Measurements from ENCODE around the gene FBXL13. TPM values are rescaled to one million over a fixed set of nuclear protein-coding genes. Genes with fewer than 3 reads are reported as not detected.
"Not testable (repeated sequence)": the region's sequence is repeated elsewhere in the genome, so short reads cannot be mapped to it uniquely, and the experiment has no call there.

Gene FBXL13
- total and polyA plus RNA-seq, 4 experiments from 2014 or later, result 0.10 to 2.2 (median 0.49) TPM; not detected in 1

GRCh38 chr7:102985176-102985783 lies 89.3 kb downstream of the FBXL13 start:
- no peaks in the 10 kb centered on the region for H3K36me3 Mint-ChIP-seq
- ChIA-PET CTCF (ENCODE audit: partially characterized antibody) (no interaction called here), POLR2A (ENCODE audit: partially characterized antibody) (no interaction called here)
- Histone ChIP-seq H3K27ac (ENCODE audit: low read depth, low read length) (no peak overlapping the region), H3K4me3 (ENCODE audit: low read length in 2 of 2) (no peak overlapping the region), H3K9me3 (ENCODE audit: control insufficient read depth in 1 of 2, low read length in 2 of 2) (no peaks in the 10 kb centered on the region), H3K27me3 (ENCODE audit: insufficient read depth, low read length) (no peaks in the 10 kb centered on the region), H3K36me3 (ENCODE audit: insufficient read depth, low read length) (no peaks in the 10 kb centered on the region), H3K4me1 (ENCODE audit: insufficient read depth, low read length) (no peaks in the 10 kb centered on the region)
- peaks cover 0 to 1% of the 10 kb centered on the region in 2 donors for H3K27me3 Mint-ChIP-seq
- no peaks in the 10 kb centered on the region for H3K9me3 Mint-ChIP-seq
- DNase-seq, result no peak
- H3K27ac Mint-ChIP-seq, result no peak overlapping the region
- no peak overlapping the region for H3K4me3 Mint-ChIP-seq
- no peaks in the 10 kb centered on the region for H3K4me1 Mint-ChIP-seq
- intact Hi-C loops (cut with micrococcal nuclease), result no loop called here

- Mint-ChIP-seq H3K27me3 (peaks cover 0 to 1% of the 10 kb centered on the region in 2 donors), H3K27ac (no peak overlapping the region), H3K9me3 (no peaks in the 10 kb centered on the region), H3K4me3 (no peak overlapping the region), H3K4me1 (no peaks in the 10 kb centered on the region), H3K36me3 (no peaks in the 10 kb centered on the region)
- H3K9me3 ChIP-seq (ENCODE audit: control insufficient read depth in 1 of 2, low read length in 2 of 2), result no peaks in the 10 kb centered on the region
- intact Hi-C loops (cut with micrococcal nuclease), result no loop called here
- ChIA-PET CTCF (ENCODE audit: partially characterized antibody) (no interaction called here), POLR2A (ENCODE audit: partially characterized antibody) (no interaction called here)
- H3K4me1 ChIP-seq (ENCODE audit: insufficient read depth, low read length), result no peaks in the 10 kb centered on the region
- no peaks in the 10 kb centered on the region for H3K36me3 ChIP-seq (ENCODE audit: insufficient read depth, low read length)
- no peak overlapping the region for H3K4me3 ChIP-seq (ENCODE audit: low read length in 2 of 2)
- H3K27me3 ChIP-seq (ENCODE audit: insufficient read depth, low read length), result no peaks in the 10 kb centered on the region
- DNase-seq, result no peak
- no peak overlapping the region for H3K27ac ChIP-seq (ENCODE audit: low read depth, low read length)
Measured at GRCh38 chr7:102983602-102984001, 91.0 kb downstream of the FBXL13 start.

DNA sequence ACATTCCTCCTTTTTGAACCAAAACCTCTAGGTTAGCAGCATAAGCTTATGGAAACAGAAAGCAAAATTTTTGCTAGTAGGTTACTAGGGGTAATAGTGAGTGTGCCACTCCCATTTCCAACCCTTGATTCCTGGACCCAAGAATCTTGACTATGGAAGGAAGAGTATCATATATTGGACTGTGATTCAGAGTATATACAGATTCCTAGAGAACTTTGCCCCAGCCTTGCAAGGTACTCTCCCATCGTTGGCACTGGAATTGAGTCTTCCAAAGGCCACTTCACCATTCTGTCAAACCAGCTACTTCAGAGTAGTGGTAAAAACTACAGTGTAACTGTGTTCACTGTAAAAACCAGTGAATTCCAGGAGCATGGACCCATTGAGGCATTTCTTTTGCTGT lies 92.4 kb downstream of the FBXL13 start:
- Mint-ChIP-seq H3K27me3 (peaks cover 0 to 1% of the 10 kb centered on the region in 2 donors), H3K4me1 (no peaks in the 10 kb centered on the region), H3K27ac (no peak overlapping the region), H3K36me3 (no peaks in the 10 kb centered on the region), H3K4me3 (no peak overlapping the region), H3K9me3 (no peaks in the 10 kb centered on the region)
- intact Hi-C loops (cut with micrococcal nuclease), result no loop called here
- no peaks in the 10 kb centered on the region for H3K27me3 ChIP-seq (ENCODE audit: insufficient read depth, low read length)
- no peaks in the 10 kb centered on the region for H3K36me3 ChIP-seq (ENCODE audit: insufficient read depth, low read length)
- no peak for DNase-seq
- CTCF ChIA-PET (ENCODE audit: partially characterized antibody), result no interaction called here
- no peak overlapping the region for H3K4me3 ChIP-seq (ENCODE audit: low read length in 2 of 2)
- no peaks in the 10 kb centered on the region for H3K4me1 ChIP-seq (ENCODE audit: insufficient read depth, low read length)
- no peak overlapping the region for H3K27ac ChIP-seq (ENCODE audit: low read depth, low read length)
- no peaks in the 10 kb centered on the region for H3K9me3 ChIP-seq (ENCODE audit: control insufficient read depth in 1 of 2, low read length in 2 of 2)
- POLR2A ChIA-PET (ENCODE audit: partially characterized antibody), result no interaction called here

DNA sequence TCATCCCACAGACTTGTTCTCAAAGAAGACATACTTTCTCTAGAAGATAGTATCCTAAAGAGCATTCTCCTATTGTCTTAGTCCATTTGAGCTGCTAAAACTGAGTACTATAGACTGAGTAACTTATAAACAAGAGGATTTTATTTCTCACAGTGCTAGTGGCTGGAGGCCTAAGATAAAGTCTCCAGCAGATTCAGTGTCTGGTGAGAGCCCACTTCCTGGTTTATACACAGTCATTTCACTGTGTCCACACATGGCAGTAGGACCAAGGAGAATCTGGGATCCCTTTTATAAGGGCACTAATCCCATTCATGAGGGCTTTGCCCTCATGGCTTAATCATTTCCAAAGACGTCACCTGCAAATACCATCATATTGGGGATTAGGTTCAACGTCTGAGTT lies 93.1 kb downstream of the FBXL13 start:
- H3K36me3 Mint-ChIP-seq, result no peaks in the 10 kb centered on the region
- CTCF ChIA-PET (ENCODE audit: partially characterized antibody), result no interaction called here
- intact Hi-C loops (cut with micrococcal nuclease), result no loop called here

DNA sequence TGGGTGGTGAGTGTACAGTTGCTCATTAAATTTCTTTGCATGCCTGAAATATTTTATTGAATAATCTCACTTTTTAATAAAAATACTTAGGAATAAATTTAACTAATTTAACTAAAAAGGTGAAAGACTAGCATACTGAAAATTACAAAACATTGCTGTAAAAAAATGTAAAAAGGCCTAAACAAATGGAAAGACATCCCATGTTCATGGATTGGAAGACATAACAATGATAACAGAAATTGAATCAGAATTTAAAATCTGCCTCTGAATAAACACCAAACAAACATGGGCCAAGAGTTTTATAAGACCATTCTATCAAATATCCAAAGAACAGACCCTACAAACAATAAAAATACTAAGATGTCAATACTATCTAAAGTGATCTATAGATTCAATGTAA lies 94.9 kb downstream of the FBXL13 start:
- no peaks in the 10 kb centered on the region for H3K4me1 ChIP-seq (ENCODE audit: insufficient read depth, low read length)
- Mint-ChIP-seq H3K4me3 (no peak overlapping the region), H3K27me3 (peaks cover 2 to 4% of the 10 kb centered on the region in 2 donors), H3K4me1 (no peaks in the 10 kb centered on the region), H3K27ac (no peak overlapping the region), H3K36me3 (no peaks in the 10 kb centered on the region), H3K9me3 (no peaks in the 10 kb centered on the region)
- H3K27me3 ChIP-seq (ENCODE audit: insufficient read depth, low read length), result no peaks in the 10 kb centered on the region
- no peak for DNase-seq
- CTCF ChIA-PET (ENCODE audit: partially characterized antibody), result no interaction called here
- H3K27ac ChIP-seq (ENCODE audit: low read depth, low read length), result no peak overlapping the region
- no peaks in the 10 kb centered on the region for H3K36me3 ChIP-seq (ENCODE audit: insufficient read depth, low read length)
- POLR2A ChIA-PET (ENCODE audit: partially characterized antibody), result no interaction called here
- H3K9me3 ChIP-seq (ENCODE audit: control insufficient read depth in 1 of 2, low read length in 2 of 2), result no peaks in the 10 kb centered on the region
- intact Hi-C loops (cut with micrococcal nuclease), result no loop called here
- no peak overlapping the region for H3K4me3 ChIP-seq (ENCODE audit: low read length in 2 of 2)

More for the DNA sequence above, 93.1 kb downstream of the FBXL13 start:
- H3K27ac Mint-ChIP-seq, result no peak overlapping the region
- H3K9me3 Mint-ChIP-seq, result no peaks in the 10 kb centered on the region
- H3K27me3 ChIP-seq (ENCODE audit: insufficient read depth, low read length), result no peaks in the 10 kb centered on the region
- DNase-seq, result no peak
- no peak overlapping the region for H3K27ac ChIP-seq (ENCODE audit: low read depth, low read length)
- no peaks in the 10 kb centered on the region for H3K4me1 Mint-ChIP-seq
- H3K27me3 Mint-ChIP-seq, result peaks cover 1 to 4% of the 10 kb centered on the region in 2 donors
- H3K4me1 ChIP-seq (ENCODE audit: insufficient read depth, low read length), result no peaks in the 10 kb centered on the region
- H3K4me3 Mint-ChIP-seq, result no peak overlapping the region
- POLR2A ChIA-PET (ENCODE audit: partially characterized antibody), result no interaction called here
- H3K9me3 ChIP-seq (ENCODE audit: control insufficient read depth in 1 of 2, low read length in 2 of 2), result no peaks in the 10 kb centered on the region
- no peaks in the 10 kb centered on the region for H3K36me3 ChIP-seq (ENCODE audit: insufficient read depth, low read length)
- no peak overlapping the region for H3K4me3 ChIP-seq (ENCODE audit: low read length in 2 of 2)

GRCh38 chr7:102978284-102978683 lies 96.3 kb downstream of the FBXL13 start:
- H3K4me1 Mint-ChIP-seq, result no peaks in the 10 kb centered on the region
- POLR2A ChIA-PET (ENCODE audit: partially characterized antibody), result no interaction called here
- CTCF ChIA-PET (ENCODE audit: partially characterized antibody), result no interaction called here
- no peaks in the 10 kb centered on the region for H3K9me3 ChIP-seq (ENCODE audit: control insufficient read depth in 1 of 2, low read length in 2 of 2)
- no peaks in the 10 kb centered on the region for H3K27me3 ChIP-seq (ENCODE audit: insufficient read depth, low read length)
- H3K36me3 Mint-ChIP-seq, result no peaks in the 10 kb centered on the region
- H3K4me3 ChIP-seq (ENCODE audit: low read length in 2 of 2), result no peak overlapping the region
- H3K27ac ChIP-seq (ENCODE audit: low read depth, low read length), result no peak overlapping the region
- no peak for DNase-seq
- no peaks in the 10 kb centered on the region for H3K36me3 ChIP-seq (ENCODE audit: insufficient read depth, low read length)
- no peak overlapping the region for H3K4me3 Mint-ChIP-seq
- H3K27me3 Mint-ChIP-seq, result peaks cover 4 to 5% of the 10 kb centered on the region in 2 donors
- H3K9me3 Mint-ChIP-seq, result no peaks in the 10 kb centered on the region
- intact Hi-C loops (cut with micrococcal nuclease), result no loop called here
- H3K4me1 ChIP-seq (ENCODE audit: insufficient read depth, low read length), result no peaks in the 10 kb centered on the region
- H3K27ac Mint-ChIP-seq, result no peak overlapping the region

GRCh38 chr7:102977586-102977985 lies 97.0 kb downstream of the FBXL13 start:
- CTCF ChIA-PET (ENCODE audit: partially characterized antibody); H3K36me3 Mint-ChIP-seq; H3K27me3 Mint-ChIP-seq; H3K27ac ChIP-seq (ENCODE audit: low read depth, low read length); DNase-seq; H3K9me3 ChIP-seq (ENCODE audit: control insufficient read depth in 1 of 2, low read length in 2 of 2); H3K27me3 ChIP-seq (ENCODE audit: insufficient read depth, low read length); POLR2A ChIA-PET (ENCODE audit: partially characterized antibody); intact Hi-C loops (cut with micrococcal nuclease); H3K27ac Mint-ChIP-seq; H3K9me3 Mint-ChIP-seq; H3K4me3 ChIP-seq (ENCODE audit: low read length in 2 of 2); H3K36me3 ChIP-seq (ENCODE audit: insufficient read depth, low read length); H3K4me1 Mint-ChIP-seq; H3K4me1 ChIP-seq (ENCODE audit: insufficient read depth, low read length): not testable (repeated sequence)
- peak overlapping the region in 1 of 8 donors; percentile 21 for H3K4me3 Mint-ChIP-seq

GRCh38 chr7:102976493-102976892 lies 98.1 kb downstream of the FBXL13 start:
- no peak for DNase-seq
- no peaks in the 10 kb centered on the region for H3K36me3 Mint-ChIP-seq
- Histone ChIP-seq H3K27ac (ENCODE audit: low read depth, low read length) (no peak overlapping the region), H3K9me3 (ENCODE audit: control insufficient read depth in 1 of 2, low read length in 2 of 2) (no peaks in the 10 kb centered on the region), H3K4me3 (ENCODE audit: low read length in 2 of 2) (no peak overlapping the region), H3K36me3 (ENCODE audit: insufficient read depth, low read length) (no peaks in the 10 kb centered on the region), H3K4me1 (ENCODE audit: insufficient read depth, low read length) (no peaks in the 10 kb centered on the region), H3K27me3 (ENCODE audit: insufficient read depth, low read length) (no peaks in the 10 kb centered on the region)
- CTCF ChIA-PET (ENCODE audit: partially characterized antibody), result no interaction called here
- intact Hi-C loops (cut with micrococcal nuclease), result no loop called here
- no peak overlapping the region for H3K27ac Mint-ChIP-seq
- no peak overlapping the region for H3K4me3 Mint-ChIP-seq
- peaks cover 4 to 5% of the 10 kb centered on the region in 2 donors for H3K27me3 Mint-ChIP-seq
- no peaks in the 10 kb centered on the region for H3K4me1 Mint-ChIP-seq
- no peaks in the 10 kb centered on the region for H3K9me3 Mint-ChIP-seq
- POLR2A ChIA-PET (ENCODE audit: partially characterized antibody), result no interaction called here
